KMS-11 (cell line): ENCODE results near the gene GSTA4.

Experiments used
- H2AFZ ChIP-seq: fragments of 200-600 bp; sonication (generic); 2 replicates; pipeline ENCODE4 v1.6.1; 2016; ENCODE audit warnings: antibody characterized with exemption, mixed run types, low read depth
- H3K27ac ChIP-seq: fragments of 200-600 bp; sonication (generic); 2 replicates; pipeline ENCODE4 v1.6.1; 2016; ENCODE audit warnings: mild to moderate bottlenecking, mixed run types
- H3K27me3 ChIP-seq: fragments of 200-600 bp; sonication (generic); 2 replicates; pipeline ENCODE4 v1.6.1; 2017; ENCODE audit warnings: mild to moderate bottlenecking, low read depth, mixed run types, moderate library complexity; ENCODE audit not compliant: insufficient read depth
- H3K36me3 ChIP-seq: fragments of 200-600 bp; sonication (generic); 2 replicates; pipeline ENCODE4 v1.6.1; 2017; ENCODE audit warnings: mild to moderate bottlenecking, mixed run types; ENCODE audit not compliant: insufficient read depth
- H3K4me1 ChIP-seq: fragments of 200-600 bp; sonication (generic); 2 replicates; pipeline ENCODE4 v1.6.1; 2016; ENCODE audit warnings: mild to moderate bottlenecking, low read depth, mixed run types; ENCODE audit not compliant: poor library complexity, severe bottlenecking
- H3K4me2 ChIP-seq: fragments of 200-600 bp; sonication (generic); 2 replicates; pipeline ENCODE4 v1.7.0; 2016; ENCODE audit warnings: mild to moderate bottlenecking, mixed run types
- H3K4me3 ChIP-seq: fragments of 200-600 bp; sonication (generic); IDR thresholded peaks from 2 replicates; pipeline ENCODE4 v1.6.1; 2017; ENCODE audit warnings: low read depth, low read length, mixed read lengths; ENCODE audit not compliant: insufficient read depth
- H3K79me2 ChIP-seq: fragments of 200-600 bp; sonication (generic); 2 replicates; pipeline ENCODE4 v1.6.1; 2016; ENCODE audit warnings: low read depth, mixed run types; ENCODE audit not compliant: insufficient read depth
- H3K9ac ChIP-seq: fragments of 200-600 bp; sonication (generic); 2 replicates; pipeline ENCODE4 v1.6.1; 2016; ENCODE audit warnings: mild to moderate bottlenecking, mixed run types
- H4K20me1 ChIP-seq: fragments of 200-600 bp; sonication (generic); 2 replicates; pipeline ENCODE4 v1.6.1; 2016; ENCODE audit warnings: mild to moderate bottlenecking, mixed run types; ENCODE audit not compliant: insufficient read depth
- TF ChIP-seq, protein P1 (sequence below): fragments of 200-600 bp; sonication (generic); conservative IDR thresholded peaks from 2 replicates; pipeline ENCODE4 v1.6.1; 2017; ENCODE audit warnings: low read depth, mild to moderate bottlenecking, antibody characterized with exemption, low read length, moderate library complexity, mixed read lengths

The GSTA4 gene

DNA sequence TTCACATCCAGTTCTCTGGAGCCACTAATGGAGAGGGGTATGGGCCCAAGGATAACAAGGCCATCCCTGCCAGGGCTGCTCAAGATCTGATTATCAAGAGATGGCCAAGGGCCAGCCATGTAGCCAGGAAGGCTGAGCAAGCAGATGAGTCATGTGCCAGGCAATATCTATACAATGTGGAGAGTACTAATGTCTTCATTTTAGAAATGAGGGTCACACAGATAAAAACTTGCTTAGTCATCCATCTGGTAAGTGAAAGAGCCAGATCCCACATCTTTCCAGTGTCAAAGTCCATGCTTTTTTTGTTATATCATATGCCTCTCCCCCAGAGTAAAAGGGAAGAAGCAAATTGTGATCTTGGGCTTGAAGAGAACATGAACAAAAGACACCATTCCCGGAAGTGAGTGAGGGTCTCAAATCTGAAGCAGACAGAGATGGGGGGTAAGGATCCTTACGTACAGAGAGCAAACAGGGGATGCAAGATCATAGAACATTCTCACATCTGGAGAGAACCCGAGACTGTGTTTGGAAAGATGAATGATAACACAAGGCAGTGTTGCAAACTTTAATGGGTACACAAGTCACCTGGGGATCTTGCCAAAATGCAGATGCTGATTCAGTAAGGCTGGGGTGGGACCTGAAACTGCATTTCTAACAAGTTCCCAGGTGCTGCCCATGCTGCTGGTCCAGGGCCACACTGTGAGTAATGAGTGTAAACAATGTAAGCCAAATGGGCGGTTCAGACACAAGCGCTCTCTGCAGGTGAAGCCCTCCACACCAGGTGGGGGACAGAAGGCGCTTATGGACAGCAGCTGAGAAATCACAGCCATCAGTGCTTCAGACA lies 65.5 kb downstream of the GSTA4 start:
- no peak overlapping the region for H3K4me2 ChIP-seq
- H3K9ac ChIP-seq = no peak overlapping the region
- no peak overlapping the region for H3K4me3 ChIP-seq
- H3K27ac ChIP-seq = no peak overlapping the region
- no peaks in the 10 kb centered on the region for H3K79me2 ChIP-seq
- no peaks in the 10 kb centered on the region for H3K36me3 ChIP-seq
- H4K20me1 ChIP-seq = no peaks in the 10 kb centered on the region
- H2AFZ ChIP-seq = no peak overlapping the region
- H3K27me3 ChIP-seq = no peaks in the 10 kb centered on the region
- TF ChIP-seq, protein P1, sequence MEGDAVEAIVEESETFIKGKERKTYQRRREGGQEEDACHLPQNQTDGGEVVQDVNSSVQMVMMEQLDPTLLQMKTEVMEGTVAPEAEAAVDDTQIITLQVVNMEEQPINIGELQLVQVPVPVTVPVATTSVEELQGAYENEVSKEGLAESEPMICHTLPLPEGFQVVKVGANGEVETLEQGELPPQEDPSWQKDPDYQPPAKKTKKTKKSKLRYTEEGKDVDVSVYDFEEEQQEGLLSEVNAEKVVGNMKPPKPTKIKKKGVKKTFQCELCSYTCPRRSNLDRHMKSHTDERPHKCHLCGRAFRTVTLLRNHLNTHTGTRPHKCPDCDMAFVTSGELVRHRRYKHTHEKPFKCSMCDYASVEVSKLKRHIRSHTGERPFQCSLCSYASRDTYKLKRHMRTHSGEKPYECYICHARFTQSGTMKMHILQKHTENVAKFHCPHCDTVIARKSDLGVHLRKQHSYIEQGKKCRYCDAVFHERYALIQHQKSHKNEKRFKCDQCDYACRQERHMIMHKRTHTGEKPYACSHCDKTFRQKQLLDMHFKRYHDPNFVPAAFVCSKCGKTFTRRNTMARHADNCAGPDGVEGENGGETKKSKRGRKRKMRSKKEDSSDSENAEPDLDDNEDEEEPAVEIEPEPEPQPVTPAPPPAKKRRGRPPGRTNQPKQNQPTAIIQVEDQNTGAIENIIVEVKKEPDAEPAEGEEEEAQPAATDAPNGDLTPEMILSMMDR = no peak
- peaks cover 7% of the 10 kb centered on the region for H3K4me1 ChIP-seq
